Spinal cord (tissue), 10 donors: Measurements from ENCODE around the gene TMEM222. TPM values are rescaled to one million over a fixed set of nuclear protein-coding genes. Genes with fewer than 3 reads are reported as not detected.
"Not testable (repeated sequence)": the region's sequence is repeated elsewhere in the genome, so short reads cannot be mapped to it uniquely, and the experiment has no call there.

Source experiments
- DNase-seq, 6 donors: peaks; one replicate each; pipeline versions ENCODE4 v3.0.0 to v3.0.0-alpha.2; 2013 to 2015; ENCODE audit warnings: low spot score in 6 of 6, low read depth in 4 of 6
- H3K27ac ChIP-seq: one replicate; pipeline ENCODE4 v1.5.1; 2013; ENCODE audit warnings: low read depth, low read length, control low read depth
- H3K27me3 ChIP-seq: one replicate; pipeline ENCODE4 v1.6.1; 2013; ENCODE audit warnings: low read length; ENCODE audit not compliant: control insufficient read depth, insufficient read depth
- H3K36me3 ChIP-seq: one replicate; pipeline ENCODE4 v1.6.1; 2013; ENCODE audit warnings: low read length; ENCODE audit not compliant: control insufficient read depth, insufficient read depth
- H3K4me1 ChIP-seq: one replicate; pipeline ENCODE4 v1.6.1; 2013; ENCODE audit warnings: low read length; ENCODE audit not compliant: control insufficient read depth, insufficient read depth
- H3K4me3 ChIP-seq: one replicate; pipeline ENCODE4 v1.5.1; 2013; ENCODE audit warnings: low read depth, low read length, control low read depth
- H3K9me3 ChIP-seq: one replicate; pipeline ENCODE4 v1.6.1; 2013; ENCODE audit warnings: low read length; ENCODE audit not compliant: control insufficient read depth, insufficient read depth
- WGBS: methylation state at CpG from one replicate; pipeline ENCODE4 v1.1.5; 2013; ENCODE audit warnings: missing lambda C conversion rate; ENCODE audit not compliant: insufficient coverage; 5-methylcytosine and 5-hydroxymethylcytosine counted together
- polyA plus RNA-seq, 2 donors: library from polyadenylated mRNA; unstranded; fragments of 120-200 nt; gene quantifications; one replicate each; pipeline ENCODE4 v1.2.1, GENCODE V29; 2013; ENCODE audit not compliant: insufficient read length in 2 of 2
- small RNA-seq: library from RNA; depleted of rRNA; stranded (forward); fragments of <200 nt; gene quantifications from one replicate; pipeline ENCODE3, GENCODE V24; 2014; ENCODE audit warnings: low replicate concordance
- total RNA-seq, 2 donors: library from RNA; depleted of rRNA in 1 of 2; stranded (reverse); fragments of 120-200 nt in 1 of 2; fragments of >200 nt in 1 of 2; gene quantifications; one replicate each; pipeline versions ENCODE4 v1.2.3 to v1.2.4, GENCODE V29; 2013 to 2014
- donor health status: healthy.

TMEM222 gene
- total and polyA plus RNA-seq, 4 donors: 22.6 to 63.3 (median 51.6) TPM

- no peak for DNase-seq
- Histone ChIP-seq H3K4me3 (no peak overlapping the region), H3K4me1 (peaks cover 23% of the 10 kb centered on the region), H3K27me3 (peaks cover 3% of the 10 kb centered on the region), H3K9me3 (no peaks in the 10 kb centered on the region), H3K36me3 (no peaks in the 10 kb centered on the region), H3K27ac (no peak overlapping the region)
- 87% methylated on average over 13 of the region's 13 CpGs for WGBS
These were observed 61.7 kb downstream of the TMEM222 start for GRCh38 chr1:27383661-27384060.

GRCh38 chr1:27384797-27385196 is 62.8 kb downstream of the TMEM222 start:
- not testable (repeated sequence) for H3K36me3 ChIP-seq, DNase-seq, H3K4me3 ChIP-seq, H3K27ac ChIP-seq, H3K27me3 ChIP-seq, H3K9me3 ChIP-seq
- no CpG with 5 or more reads among the region's 3 CpGs for WGBS
- H3K4me1 ChIP-seq: peaks cover 21% of the 10 kb centered on the region

Small RNA genes within 50 kb of the gene (small RNA-seq; reads per million reads assigned to genes)
- 0.10 reads per million for gene RNU6-48P

Other genes with a start within 250 kb of the TMEM222 start
- gene SLC9A1, start 167.0 kb upstream of the TMEM222 start, total RNA-seq: 1 to 10 TPM; 5.9 to 7.5 TPM
- gene SLC9A1, start 167.0 kb upstream of the TMEM222 start, polyA plus RNA-seq: 10 to 100 TPM; 23.2 to 24.5 TPM
- gene WDTC1, start 87.5 kb upstream of the TMEM222 start, total RNA-seq: 10 to 100 TPM; 22.3 to 22.7 TPM
- gene WDTC1, start 87.5 kb upstream of the TMEM222 start, polyA plus RNA-seq: 10 to 100 TPM; 46.2 to 52.0 TPM
- gene SYTL1, start 19.9 kb downstream of the TMEM222 start, total RNA-seq: 1 to 10 TPM in 1 of 2 donors, under 1 TPM in 1; 0.59 to 3.6 TPM
- gene SYTL1, start 19.9 kb downstream of the TMEM222 start, polyA plus RNA-seq: 1 to 10 TPM in 1 of 2 donors, under 1 TPM in 1; 0.67 to 1.3 TPM
- 10 to 100 TPM in 1 of 2 donors, 1 to 10 TPM in 1; 5.8 to 21.7 TPM for gene MAP3K6, start 44.8 kb downstream of the TMEM222 start, total RNA-seq
- 10 to 100 TPM in 1 of 2 donors, 1 to 10 TPM in 1; 7.3 to 12.9 TPM for gene MAP3K6, start 44.8 kb downstream of the TMEM222 start, polyA plus RNA-seq
- gene FCN3, start 52.7 kb downstream of the TMEM222 start, total RNA-seq: under 1 TPM in 1 of 2 donors, not detected in 1; 0.44 TPM
- gene FCN3, start 52.7 kb downstream of the TMEM222 start, polyA plus RNA-seq: under 1 TPM in 1 of 2 donors, not detected in 1; 0.27 TPM
- 1 to 10 TPM in 1 of 2 donors, not detected in 1; 2.8 TPM for gene CD164L2, start 61.2 kb downstream of the TMEM222 start, total RNA-seq
- under 1 TPM; 0.15 to 0.29 TPM for gene CD164L2, start 61.2 kb downstream of the TMEM222 start, polyA plus RNA-seq
- 1 to 10 TPM in 1 of 2 donors, under 1 TPM in 1; 0.66 to 1.7 TPM for gene GPR3, start 70.5 kb downstream of the TMEM222 start, total RNA-seq
- 1 to 10 TPM; 3.2 to 3.6 TPM for gene GPR3, start 70.5 kb downstream of the TMEM222 start, polyA plus RNA-seq
- 10 to 100 TPM; 24.3 to 32.7 TPM for gene WASF2, start 168.0 kb downstream of the TMEM222 start, total RNA-seq
- 10 to 100 TPM; 76.0 to 76.3 TPM for gene WASF2, start 168.0 kb downstream of the TMEM222 start, polyA plus RNA-seq